ENCODE data around the gene AGO4.

AGO4 gene

DNA sequence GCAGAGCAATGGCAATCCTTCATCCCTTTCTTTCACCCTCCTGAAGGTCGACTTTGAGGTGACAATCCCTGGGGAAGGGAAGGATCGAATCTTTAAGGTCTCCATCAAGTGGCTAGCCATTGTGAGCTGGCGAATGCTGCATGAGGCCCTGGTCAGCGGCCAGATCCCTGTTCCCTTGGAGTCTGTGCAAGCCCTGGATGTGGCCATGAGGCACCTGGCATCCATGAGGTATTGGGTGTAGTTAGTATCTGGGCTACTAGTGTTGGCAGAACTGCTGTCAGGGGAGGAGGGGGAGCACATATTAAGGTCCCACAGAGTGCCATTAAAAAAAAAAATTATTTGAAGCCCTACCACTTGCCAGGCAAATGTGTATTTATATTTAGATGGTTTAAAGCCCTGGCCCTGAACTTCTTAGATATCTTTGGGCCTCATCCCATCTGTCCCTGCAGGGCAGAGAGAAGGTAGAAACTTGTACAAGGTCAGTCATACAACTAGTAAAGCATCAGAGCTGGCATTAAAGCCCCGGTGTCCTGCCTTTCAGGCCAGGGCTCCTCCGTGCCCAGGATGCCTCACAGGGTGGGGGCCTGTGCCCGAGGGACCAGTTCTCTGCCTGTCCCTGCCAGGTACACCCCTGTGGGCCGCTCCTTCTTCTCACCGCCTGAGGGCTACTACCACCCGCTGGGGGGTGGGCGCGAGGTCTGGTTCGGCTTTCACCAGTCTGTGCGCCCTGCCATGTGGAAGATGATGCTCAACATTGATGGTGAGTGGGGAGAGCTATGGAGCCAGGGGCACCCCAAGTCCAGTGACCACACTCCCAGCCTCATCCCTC, 85.4 kb downstream of the AGO4 start:
- no peaks in the 10 kb centered on the region for H3K9me3 ChIP-seq (ENCODE audit: control insufficient read depth, low read length)
- H3K36me3 ChIP-seq (ENCODE audit: control insufficient read depth, insufficient read depth, low read length): peaks cover 9% of the 10 kb centered on the region
- no peak overlapping the region for H3K9ac ChIP-seq (ENCODE audit: low read length)

DNA sequence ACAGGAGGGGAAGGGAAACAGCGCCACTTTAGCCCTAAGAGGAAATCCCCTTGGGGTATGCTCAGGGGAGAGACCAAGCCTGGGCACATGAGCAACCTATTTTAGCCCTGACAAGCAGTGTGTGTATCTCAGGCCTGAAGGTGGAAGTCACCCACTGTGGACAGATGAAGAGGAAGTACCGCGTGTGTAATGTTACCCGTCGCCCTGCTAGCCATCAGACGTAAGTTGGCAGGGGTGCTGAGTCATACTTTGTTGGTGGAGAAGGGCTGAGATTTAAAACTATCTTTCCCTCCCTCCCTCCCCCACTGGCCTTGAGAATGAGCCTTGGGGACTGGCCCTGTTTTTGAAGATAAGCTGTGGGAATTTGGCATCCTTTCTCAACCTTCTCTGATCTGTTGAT, 86.4 kb downstream of the AGO4 start:
- Histone ChIP-seq H3K9me3 (ENCODE audit: control insufficient read depth, low read length) (no peaks in the 10 kb centered on the region), H3K9ac (ENCODE audit: low read length) (no peak overlapping the region), H3K4me1 (ENCODE audit: control insufficient read depth, insufficient read depth, low read length) (no peaks in the 10 kb centered on the region), H3K4me3 (ENCODE audit: low read length) (no peak overlapping the region), H3K36me3 (ENCODE audit: control insufficient read depth, insufficient read depth, low read length) (peaks cover 9% of the 10 kb centered on the region), H3K27me3 (ENCODE audit: control insufficient read depth, insufficient read depth, low read length) (no peaks in the 10 kb centered on the region)

More for the DNA sequence above, 85.4 kb downstream of the AGO4 start:
- Histone ChIP-seq H3K27me3 (ENCODE audit: control insufficient read depth, insufficient read depth, low read length) (no peaks in the 10 kb centered on the region), H3K4me1 (ENCODE audit: control insufficient read depth, insufficient read depth, low read length) (peaks cover 5% of the 10 kb centered on the region), H3K4me3 (ENCODE audit: low read length) (no peak overlapping the region)

DNA sequence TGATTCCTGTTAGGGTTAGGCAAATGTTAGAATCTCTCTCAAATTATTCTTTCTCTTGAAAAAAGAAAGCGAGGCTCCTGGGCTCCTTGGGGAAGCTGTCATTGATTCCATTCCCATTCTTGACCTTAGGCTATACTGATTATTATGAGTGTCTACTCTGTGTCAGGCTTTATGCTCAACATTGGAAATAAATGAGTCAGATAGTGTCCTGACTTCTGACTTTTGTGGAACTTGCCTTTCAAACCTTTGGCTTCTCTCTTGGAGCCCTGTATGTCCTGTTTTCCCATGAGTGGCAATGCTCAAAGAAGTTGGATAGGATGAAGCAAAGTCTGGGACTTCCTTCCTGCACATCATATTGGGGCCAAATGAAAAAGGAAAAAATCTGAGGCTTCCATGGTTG, 86.8 kb downstream of the AGO4 start:
- Histone ChIP-seq H3K9me3 (ENCODE audit: control insufficient read depth, low read length) (no peaks in the 10 kb centered on the region), H3K27me3 (ENCODE audit: control insufficient read depth, insufficient read depth, low read length) (no peaks in the 10 kb centered on the region), H3K4me1 (ENCODE audit: control insufficient read depth, insufficient read depth, low read length) (no peaks in the 10 kb centered on the region), H3K36me3 (ENCODE audit: control insufficient read depth, insufficient read depth, low read length) (peaks cover 9% of the 10 kb centered on the region), H3K9ac (ENCODE audit: low read length) (no peak overlapping the region), H3K4me3 (ENCODE audit: low read length) (no peak overlapping the region)

DNA sequence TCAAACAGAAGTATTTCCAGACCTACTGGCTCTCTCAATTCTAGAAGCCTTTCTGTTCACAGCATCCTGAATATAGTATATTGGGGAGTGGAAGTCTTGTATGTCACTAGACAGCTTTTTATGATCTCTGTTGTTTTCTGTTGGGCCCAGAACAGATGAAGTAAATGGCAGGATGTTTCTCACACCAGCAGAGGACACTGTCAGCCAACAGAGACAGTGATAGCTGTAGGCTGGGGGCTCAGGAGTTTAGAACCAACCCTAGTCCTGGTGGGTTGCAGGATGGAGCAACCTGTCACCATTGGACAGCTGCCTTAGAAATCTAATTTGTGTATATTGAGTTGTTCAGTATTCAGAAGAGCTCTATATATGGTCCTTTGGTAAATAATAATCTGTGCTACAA, 92.1 kb downstream of the AGO4 start:
- Histone ChIP-seq H3K27me3 (ENCODE audit: control insufficient read depth, insufficient read depth, low read length) (no peaks in the 10 kb centered on the region), H3K9me3 (ENCODE audit: control insufficient read depth, low read length) (no peaks in the 10 kb centered on the region), H3K4me1 (ENCODE audit: control insufficient read depth, insufficient read depth, low read length) (no peaks in the 10 kb centered on the region), H3K9ac (ENCODE audit: low read length) (no peak overlapping the region), H3K36me3 (ENCODE audit: control insufficient read depth, insufficient read depth, low read length) (peaks cover 6% of the 10 kb centered on the region), H3K4me3 (ENCODE audit: low read length) (no peak overlapping the region)

DNA sequence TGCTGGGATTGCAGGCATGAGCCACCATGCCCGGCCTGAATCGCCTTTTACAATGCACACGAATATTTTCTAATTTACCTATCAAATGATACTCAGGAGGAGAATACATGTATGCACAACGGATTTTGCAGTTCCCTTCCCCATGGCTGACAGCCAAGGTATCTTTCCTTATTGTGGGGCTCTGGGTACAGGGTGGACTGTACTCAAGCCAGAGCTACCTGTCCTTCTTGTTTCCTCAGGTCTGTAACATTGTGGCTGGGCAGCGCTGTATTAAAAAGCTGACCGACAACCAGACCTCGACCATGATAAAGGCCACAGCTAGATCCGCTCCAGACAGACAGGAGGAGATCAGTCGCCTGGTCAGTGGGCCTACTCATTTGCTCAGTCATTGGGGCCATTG, 93.4 kb downstream of the AGO4 start:
- Histone ChIP-seq H3K4me1 (ENCODE audit: control insufficient read depth, insufficient read depth, low read length) (no peaks in the 10 kb centered on the region), H3K27me3 (ENCODE audit: control insufficient read depth, insufficient read depth, low read length) (no peaks in the 10 kb centered on the region), H3K9ac (ENCODE audit: low read length) (no peak overlapping the region), H3K9me3 (ENCODE audit: control insufficient read depth, low read length) (no peaks in the 10 kb centered on the region), H3K36me3 (ENCODE audit: control insufficient read depth, insufficient read depth, low read length) (peaks cover 4% of the 10 kb centered on the region), H3K4me3 (ENCODE audit: low read length) (no peak overlapping the region)

DNA sequence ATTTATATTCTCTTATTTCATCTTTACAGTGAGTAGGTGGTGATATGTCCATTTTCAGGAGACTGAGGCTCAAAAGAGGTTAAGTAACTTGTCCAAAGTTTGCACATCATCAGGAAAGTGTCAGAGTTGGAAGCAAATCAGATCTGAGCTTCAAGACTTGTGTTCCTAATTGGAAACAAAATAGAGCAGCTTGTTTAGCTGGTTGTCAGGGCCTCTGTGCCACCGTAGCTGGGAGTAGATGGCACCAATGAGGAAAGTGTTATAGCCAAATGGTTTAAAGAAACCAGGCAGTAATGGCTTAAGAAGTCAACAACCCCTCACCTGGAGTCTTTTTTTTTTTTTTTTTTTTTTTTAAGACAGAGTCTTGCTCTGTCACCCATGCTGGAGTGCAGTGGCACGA, 94.9 kb downstream of the AGO4 start:
- Histone ChIP-seq H3K36me3 (ENCODE audit: control insufficient read depth, insufficient read depth, low read length) (peaks cover 9% of the 10 kb centered on the region), H3K4me3 (ENCODE audit: low read length) (no peak overlapping the region), H3K9me3 (ENCODE audit: control insufficient read depth, low read length) (no peaks in the 10 kb centered on the region), H3K9ac (ENCODE audit: low read length) (no peak overlapping the region), H3K27me3 (ENCODE audit: control insufficient read depth, insufficient read depth, low read length) (no peaks in the 10 kb centered on the region), H3K4me1 (ENCODE audit: control insufficient read depth, insufficient read depth, low read length) (no peaks in the 10 kb centered on the region)
